Amniotic stem cell (primary cell): ENCODE results near the gene KCNH3.

Source experiments
- DNase-seq: peaks from one replicate; lab custom pipeline; 2025; lab: John Stamatoyannopoulos, UW

Gene KCNH3

GRCh38 chr12:49543914-49544815 is 5.3 kb downstream of the KCNH3 start:
- DNase-seq, result no peak

- no peak for DNase-seq
Measured at GRCh38 chr12:49545815-49546214, 7.0 kb downstream of the KCNH3 start.

- no peak for DNase-seq
Measured at GRCh38 chr12:49546481-49546880, 7.7 kb downstream of the KCNH3 start.

GRCh38 chr12:49547090-49547690 is 8.4 kb downstream of the KCNH3 start:
- DNase-seq, result no peak

- DNase-seq, result no peak
Measured at GRCh38 chr12:49548481-49548821, 9.6 kb downstream of the KCNH3 start.

- no peak for DNase-seq
Measured at GRCh38 chr12:49548822-49549648, 10.2 kb downstream of the KCNH3 start.

- DNase-seq, result no peak
Measured at GRCh38 chr12:49549735-49550692, 11.2 kb downstream of the KCNH3 start.

- DNase-seq, result no peak
Measured at GRCh38 chr12:49550693-49551252, 11.9 kb downstream of the KCNH3 start.

GRCh38 chr12:49552014-49552413 is 13.2 kb downstream of the KCNH3 start:
- DNase-seq, result no peak

- no peak for DNase-seq
Measured at GRCh38 chr12:49552425-49552824, 13.6 kb downstream of the KCNH3 start.

- no peak for DNase-seq
Measured at GRCh38 chr12:49552899-49553298, 14.1 kb downstream of the KCNH3 start.

GRCh38 chr12:49553512-49554088 is 14.8 kb downstream of the KCNH3 start:
- DNase-seq, result no peak

GRCh38 chr12:49554266-49554665 is 15.4 kb downstream of the KCNH3 start:
- DNase-seq, result no peak

GRCh38 chr12:49555631-49556390 is 17.0 kb downstream of the KCNH3 start:
- DNase-seq, result no peak

- DNase-seq, result no peak
Measured at GRCh38 chr12:49556391-49557186, 17.8 kb downstream of the KCNH3 start.

GRCh38 chr12:49557187-49557916 is 18.5 kb downstream of the KCNH3 start:
- no peak for DNase-seq

GRCh38 chr12:49557917-49558215 is 19.0 kb downstream of the KCNH3 start:
- no peak for DNase-seq

GRCh38 chr12:49558526-49558925 is 19.7 kb downstream of the KCNH3 start:
- DNase-seq, result no peak
